IMR-90 (cell line): ENCODE data around the gene ASTN2. TPM values are rescaled to one million over a fixed set of nuclear protein-coding genes. Genes with fewer than 3 reads are reported as not detected.
A peak's percentile ranks its signal among the peaks of the same experiment; 100 is the strongest.

Experiments used
- ATAC-seq: fragments of 200-7000 bp; cut with Tn5 transposase; 2 replicates; pipeline ENCODE4 v1.9.1; 2020; ENCODE audit warnings: low read depth, mild to moderate bottlenecking, moderate library complexity
- BruUV-seq: library from RNA; stranded (reverse); fragments of 400-500 nt; replicated peaks from 2 replicates; lab custom pipeline; 2021; lab: Mats Ljungman, UMichigan
- CTCF ChIA-PET: fragments of 300-600 bp; formaldehyde crosslinking; extraction: SDS; loops from one replicate; lab custom pipeline; 2021; ENCODE audit warnings: antibody characterized with exemption; lab: Yijun Ruan, JAX
- POLR2A ChIA-PET: fragments of 300-600 bp; sonication (Branson Sonifier 250); formaldehyde crosslinking; loops from one replicate; lab custom pipeline; 2022; ENCODE audit warnings: antibody characterized with exemption; ENCODE audit not compliant: unreplicated experiment; lab: Charles Lee
- DNase-seq: peaks from one replicate; pipeline ENCODE4 v3.0.0; 2013
- H2AFZ ChIP-seq: replicated peaks from 2 replicates; pipeline ENCODE3; 2013; ENCODE audit warnings: low read length, mild to moderate bottlenecking; ENCODE audit not compliant: poor library complexity
- H2AK5ac ChIP-seq: 2 replicates; pipeline ENCODE4 v1.6.1; 2013; ENCODE audit warnings: low read depth, low read length, inconsistent platforms
- H2AK9ac ChIP-seq: replicated peaks from 2 replicates; pipeline ENCODE3; 2013; ENCODE audit warnings: mild to moderate bottlenecking, low read depth, low read length, moderate library complexity; ENCODE audit not compliant: poor library complexity
- H2BK120ac ChIP-seq: 2 replicates; pipeline ENCODE4 v1.6.1; 2013; ENCODE audit warnings: low read depth, low read length, inconsistent platforms
- H2BK15ac ChIP-seq: 3 replicates; pipeline ENCODE4 v1.6.1; 2013; ENCODE audit warnings: low read depth, low read length, inconsistent platforms
- H2BK20ac ChIP-seq: 2 replicates; pipeline ENCODE4 v1.6.1; 2013; ENCODE audit warnings: low read depth, mild to moderate bottlenecking, inconsistent platforms, low read length, moderate library complexity
- H2BK5ac ChIP-seq: 2 replicates; pipeline ENCODE4 v1.6.1; 2013; ENCODE audit warnings: mild to moderate bottlenecking, low read depth, low read length, inconsistent platforms; ENCODE audit not compliant: poor library complexity, severe bottlenecking
- H3K14ac ChIP-seq: replicated peaks from 2 replicates; pipeline ENCODE4 v1.6.1; 2013; ENCODE audit warnings: low read depth, low read length, inconsistent platforms
- H3K18ac ChIP-seq: 2 replicates; pipeline ENCODE4 v1.6.1; 2013; ENCODE audit warnings: low read depth, low read length, control low read depth
- H3K23ac ChIP-seq: 2 replicates; pipeline ENCODE4 v1.6.1; 2013; ENCODE audit warnings: low read depth, low read length, inconsistent platforms
- H3K27ac ChIP-seq: 2 replicates; pipeline ENCODE4 v1.5.1; 2013; ENCODE audit warnings: mild to moderate bottlenecking, control low read depth, low read length; ENCODE audit not compliant: insufficient read depth
- H3K27me3 ChIP-seq: 2 replicates; pipeline ENCODE4 v1.6.1; 2013; ENCODE audit warnings: low read length; ENCODE audit not compliant: control insufficient read depth, insufficient read depth
- H3K36me3 ChIP-seq: 2 replicates; pipeline ENCODE4 v1.6.1; 2013; ENCODE audit warnings: low read length, mixed read lengths; ENCODE audit not compliant: control insufficient read depth, insufficient read depth
- H3K4ac ChIP-seq: 2 replicates; pipeline ENCODE4 v1.6.1; 2013; ENCODE audit warnings: low read depth, low read length, inconsistent platforms
- H3K4me1 ChIP-seq: 2 replicates; pipeline ENCODE4 v1.6.1; 2013; ENCODE audit warnings: low read length, mixed read lengths; ENCODE audit not compliant: control insufficient read depth, insufficient read depth
- H3K4me2 ChIP-seq: 2 replicates; pipeline ENCODE4 v1.6.1; 2013; ENCODE audit warnings: low read depth, mild to moderate bottlenecking, control low read depth, low read length, moderate library complexity
- H3K4me3 ChIP-seq: 2 replicates; pipeline ENCODE4 v1.5.1; 2013; ENCODE audit warnings: low read depth, mild to moderate bottlenecking, control low read depth, low read length, moderate library complexity; ENCODE audit not compliant: insufficient read depth
- H3K56ac ChIP-seq: 2 replicates; pipeline ENCODE4 v1.6.1; 2013; ENCODE audit warnings: low read length, inconsistent platforms; ENCODE audit not compliant: insufficient read depth; ENCODE audit errors: extremely low read depth
- H3K79me1 ChIP-seq, 2 experiments: 2 replicates each; pipeline ENCODE4 v1.6.1; 2013; ENCODE audit warnings: low read length in 2 of 2, inconsistent platforms in 1 of 2, low read depth in 1 of 2
- H3K9ac ChIP-seq: 2 replicates; pipeline ENCODE4 v1.6.1; 2013; ENCODE audit warnings: low read depth, low read length, control low read depth
- H3K9me1 ChIP-seq: 2 replicates; pipeline ENCODE4 v1.6.1; 2013; ENCODE audit warnings: low read length, inconsistent platforms; ENCODE audit not compliant: insufficient read depth
- H3K9me3 ChIP-seq: 2 replicates; pipeline ENCODE4 v1.6.1; 2013; ENCODE audit warnings: low read length; ENCODE audit not compliant: control insufficient read depth, insufficient read depth
- H4K20me1 ChIP-seq: 2 replicates; pipeline ENCODE4 v1.6.1; 2013; ENCODE audit warnings: low read length, inconsistent platforms; ENCODE audit not compliant: insufficient read depth
- H4K5ac ChIP-seq: 2 replicates; pipeline ENCODE4 v1.6.1; 2013; ENCODE audit warnings: mild to moderate bottlenecking, low read depth, low read length, control low read depth
- H4K8ac ChIP-seq, 2 experiments: 2 replicates each; pipeline ENCODE4 v1.6.1; 2013; ENCODE audit warnings: low read depth in 2 of 2, low read length in 2 of 2, control low read depth in 1 of 2, inconsistent platforms in 1 of 2
- H4K91ac ChIP-seq: 2 replicates; pipeline ENCODE4 v1.6.1; 2013; ENCODE audit warnings: low read depth, low read length, inconsistent platforms; ENCODE audit not compliant: insufficient read depth
- BHLHE40 ChIP-seq: fragments of 150-350 bp; IDR thresholded peaks from 2 replicates; pipeline ENCODE4 v1.6.1; 2016; ENCODE audit warnings: mild to moderate bottlenecking, low read depth, low read length
- CEBPB ChIP-seq: IDR thresholded peaks from 2 replicates; pipeline ENCODE4 v1.6.1; 2012; ENCODE audit warnings: low read depth, low read length, improper control_type of control experiment
- CHD1 ChIP-seq: IDR thresholded peaks from 2 replicates; pipeline ENCODE4 v1.6.1; 2012; ENCODE audit warnings: low read depth, low read length, improper control_type of control experiment
- FOS ChIP-seq: fragments of 150-350 bp; IDR thresholded peaks from 2 replicates; pipeline ENCODE4 v1.6.1; 2016; ENCODE audit warnings: low read depth, low read length
- MAFK ChIP-seq: IDR thresholded peaks from 2 replicates; pipeline ENCODE4 v1.6.1; 2012; ENCODE audit warnings: low read depth, low read length, improper control_type of control experiment
- MAZ ChIP-seq: IDR thresholded peaks from 2 replicates; pipeline ENCODE4 v1.6.1; 2012; ENCODE audit warnings: low read depth, mild to moderate bottlenecking, low read length, improper control_type of control experiment, moderate library complexity, borderline replicate concordance
- MXI1 ChIP-seq: IDR thresholded peaks from 2 replicates; pipeline ENCODE4 v1.6.1; 2012; ENCODE audit warnings: low read depth, mild to moderate bottlenecking, low read length, moderate library complexity, borderline replicate concordance
- NFE2L2 ChIP-seq: fragments of 150-350 bp; IDR thresholded peaks from 2 replicates; pipeline ENCODE4 v1.6.1; 2016; ENCODE audit warnings: low read depth, mild to moderate bottlenecking, low read length
- POLR2A ChIP-seq: IDR thresholded peaks from 2 replicates; pipeline ENCODE4 v1.6.1; 2012; ENCODE audit warnings: mild to moderate bottlenecking, low read depth, low read length
- RAD21 ChIP-seq: IDR thresholded peaks from 2 replicates; pipeline ENCODE4 v1.6.1; 2012; ENCODE audit warnings: low read length, improper control_type of control experiment
- RCOR1 ChIP-seq: IDR thresholded peaks from 2 replicates; pipeline ENCODE4 v1.6.1; 2012; ENCODE audit warnings: mild to moderate bottlenecking, low read length, improper control_type of control experiment; ENCODE audit not compliant: insufficient replicate concordance
- RFX5 ChIP-seq: IDR thresholded peaks from 2 replicates; pipeline ENCODE4 v1.8.0; 2012; ENCODE audit warnings: low read depth, mild to moderate bottlenecking, low read length, moderate library complexity
- SMC3 ChIP-seq: fragments of 150-350 bp; IDR thresholded peaks from 2 replicates; pipeline ENCODE4 v1.6.1; 2016; ENCODE audit warnings: low read depth, mild to moderate bottlenecking, antibody characterized with exemption, low read length, moderate library complexity
- WGBS, 2 experiments: methylation state at CpG; one replicate each; pipeline versions ENCODE4 v1.1.5 to v1.1.7; 2013; ENCODE audit warnings: missing lambda C conversion rate in 2 of 2; ENCODE audit not compliant: insufficient read length in 1 of 2; ENCODE audit errors: extremely low coverage in 2 of 2; 5-methylcytosine and 5-hydroxymethylcytosine counted together
- dilution Hi-C: fragments of 300-500 bp; cut with HindIII; formaldehyde crosslinking; loops from one replicate; pipeline ENCODE4 v1.14.3; 2018; ENCODE audit warnings: low sequenced_read_pairs; ENCODE audit not compliant: unreplicated experiment
- in situ Hi-C: fragments of 300-500 bp; cut with MboI; formaldehyde crosslinking; loops from 3 replicates; pipeline ENCODE4 v1.14.3; 2019; ENCODE audit warnings: low sequenced_read_pairs, inconsistent platforms, mixed read lengths
- intact Hi-C: fragments of 100-400 bp; cut with micrococcal nuclease; formaldehyde crosslinking; loops from 2 replicates; pipeline ENCODE4 v1.10.0; 2022
- polyA plus RNA-seq, 3 experiments: library from polyadenylated mRNA; depleted of rRNA; stranded (reverse); fragments of >200 nt; gene quantifications; 2 replicates each; pipeline ENCODE4 v1.2.3, GENCODE V29; 2012; ENCODE audit warnings: low replicate concordance in 1 of 3
- total RNA-seq: library from RNA; depleted of rRNA; stranded (reverse); fragments of >200 nt; gene quantifications from 2 replicates; pipeline ENCODE4 v1.2.3, GENCODE V29; 2012
- TF ChIP-seq, protein P1 (sequence below): conservative IDR thresholded peaks from 2 replicates; pipeline ENCODE4 v1.5.1; 2012; ENCODE audit warnings: mild to moderate bottlenecking, low read depth, low read length, improper control_type of control experiment
- TF ChIP-seq, protein P2 (sequence below): fragments of 150-350 bp; IDR thresholded peaks from 2 replicates; pipeline ENCODE4 v1.6.1; 2016; ENCODE audit warnings: low read depth, mild to moderate bottlenecking, low read length, moderate library complexity, borderline replicate concordance
- TF ChIP-seq, protein P3 (sequence below): fragments of 150-350 bp; IDR thresholded peaks from 2 replicates; pipeline ENCODE4 v1.6.1; 2017; ENCODE audit warnings: mild to moderate bottlenecking, antibody characterized with exemption, low read length, low read depth

Gene ASTN2
- total and polyA plus RNA-seq, 2 of the 4 experiments (the other 2 are of a cell fraction) = 3.8 to 6.8 TPM

DNA sequence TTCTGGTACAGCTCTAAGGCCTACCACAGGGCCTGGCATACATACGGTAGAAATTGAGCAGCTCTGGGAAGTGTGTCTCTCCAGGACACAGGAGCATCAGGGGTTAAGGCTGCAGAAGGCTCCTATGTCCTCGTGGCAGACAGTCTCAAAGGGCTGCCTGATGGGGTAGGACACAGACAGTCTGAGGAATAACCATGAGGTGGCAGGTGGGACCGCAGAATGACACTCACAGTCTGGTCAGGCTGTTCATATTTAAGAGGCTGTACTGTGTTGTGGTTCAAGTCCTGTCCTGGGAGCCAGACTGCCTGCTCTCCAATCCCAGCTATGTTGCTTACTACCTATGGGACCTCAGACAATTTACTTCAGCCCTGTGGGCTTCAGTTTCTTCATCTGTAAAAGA, 510.7 kb downstream of the ASTN2 start:
- Histone ChIP-seq H2AK5ac (no peak overlapping the region), H3K79me1 (no peaks in the 10 kb centered on the region), H3K4me3 (no peak overlapping the region), H3K9ac (no peak overlapping the region), H2BK5ac (no peak overlapping the region), H3K9me1 (no peaks in the 10 kb centered on the region), H3K18ac (no peak overlapping the region), H3K56ac (no peak overlapping the region), H3K27me3 (peaks cover 10% of the 10 kb centered on the region), H3K23ac (no peak overlapping the region), H4K5ac (no peak overlapping the region), H2BK120ac (no peak overlapping the region), H2AK9ac (no peak overlapping the region), H4K20me1 (no peaks in the 10 kb centered on the region), H2BK20ac (no peak overlapping the region), H3K4me1 (no peaks in the 10 kb centered on the region), H2BK15ac (no peak overlapping the region), H3K14ac (no peak overlapping the region), H3K9me3 (peaks cover 5% of the 10 kb centered on the region), H4K8ac (no peak overlapping the region), H4K91ac (no peak overlapping the region), H3K36me3 (no peaks in the 10 kb centered on the region), H3K27ac (no peak overlapping the region), H2AFZ (peak overlapping the region; percentile 8), H3K4me2 (no peak overlapping the region), H3K4ac (no peak overlapping the region)
- WGBS, 2 experiments = no CpG with 5 or more reads among the region's 3 CpGs
- intact Hi-C loops (no loop called here), in situ Hi-C loops (no loop called here), dilution Hi-C loops (no loop called here)
- no TSS peak for BruUV-seq
- ChIA-PET POLR2A (no interaction called here), CTCF (no interaction called here)
- DNase-seq (no peak), ATAC-seq (no peak)
- TF ChIP-seq SMC3 (no peak), RAD21 (no peak), FOS (no peak), MAZ (no peak), RCOR1 (no peak), NFE2L2 (no peak), CHD1 (no peak), POLR2A (no peak), BHLHE40 (no peak), MAFK (no peak), RFX5 (no peak), MXI1 (no peak), CEBPB (no peak)
- TF ChIP-seq, protein P1, sequence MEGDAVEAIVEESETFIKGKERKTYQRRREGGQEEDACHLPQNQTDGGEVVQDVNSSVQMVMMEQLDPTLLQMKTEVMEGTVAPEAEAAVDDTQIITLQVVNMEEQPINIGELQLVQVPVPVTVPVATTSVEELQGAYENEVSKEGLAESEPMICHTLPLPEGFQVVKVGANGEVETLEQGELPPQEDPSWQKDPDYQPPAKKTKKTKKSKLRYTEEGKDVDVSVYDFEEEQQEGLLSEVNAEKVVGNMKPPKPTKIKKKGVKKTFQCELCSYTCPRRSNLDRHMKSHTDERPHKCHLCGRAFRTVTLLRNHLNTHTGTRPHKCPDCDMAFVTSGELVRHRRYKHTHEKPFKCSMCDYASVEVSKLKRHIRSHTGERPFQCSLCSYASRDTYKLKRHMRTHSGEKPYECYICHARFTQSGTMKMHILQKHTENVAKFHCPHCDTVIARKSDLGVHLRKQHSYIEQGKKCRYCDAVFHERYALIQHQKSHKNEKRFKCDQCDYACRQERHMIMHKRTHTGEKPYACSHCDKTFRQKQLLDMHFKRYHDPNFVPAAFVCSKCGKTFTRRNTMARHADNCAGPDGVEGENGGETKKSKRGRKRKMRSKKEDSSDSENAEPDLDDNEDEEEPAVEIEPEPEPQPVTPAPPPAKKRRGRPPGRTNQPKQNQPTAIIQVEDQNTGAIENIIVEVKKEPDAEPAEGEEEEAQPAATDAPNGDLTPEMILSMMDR = no peak
- TF ChIP-seq, protein P2, sequence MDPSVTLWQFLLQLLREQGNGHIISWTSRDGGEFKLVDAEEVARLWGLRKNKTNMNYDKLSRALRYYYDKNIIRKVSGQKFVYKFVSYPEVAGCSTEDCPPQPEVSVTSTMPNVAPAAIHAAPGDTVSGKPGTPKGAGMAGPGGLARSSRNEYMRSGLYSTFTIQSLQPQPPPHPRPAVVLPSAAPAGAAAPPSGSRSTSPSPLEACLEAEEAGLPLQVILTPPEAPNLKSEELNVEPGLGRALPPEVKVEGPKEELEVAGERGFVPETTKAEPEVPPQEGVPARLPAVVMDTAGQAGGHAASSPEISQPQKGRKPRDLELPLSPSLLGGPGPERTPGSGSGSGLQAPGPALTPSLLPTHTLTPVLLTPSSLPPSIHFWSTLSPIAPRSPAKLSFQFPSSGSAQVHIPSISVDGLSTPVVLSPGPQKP = no peak
- TF ChIP-seq, protein P3, sequence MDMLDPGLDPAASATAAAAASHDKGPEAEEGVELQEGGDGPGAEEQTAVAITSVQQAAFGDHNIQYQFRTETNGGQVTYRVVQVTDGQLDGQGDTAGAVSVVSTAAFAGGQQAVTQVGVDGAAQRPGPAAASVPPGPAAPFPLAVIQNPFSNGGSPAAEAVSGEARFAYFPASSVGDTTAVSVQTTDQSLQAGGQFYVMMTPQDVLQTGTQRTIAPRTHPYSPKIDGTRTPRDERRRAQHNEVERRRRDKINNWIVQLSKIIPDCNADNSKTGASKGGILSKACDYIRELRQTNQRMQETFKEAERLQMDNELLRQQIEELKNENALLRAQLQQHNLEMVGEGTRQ = no peak
